ENCODE data around the gene PCSK9. TPM values are rescaled to one million over a fixed set of nuclear protein-coding genes. Genes with fewer than 3 reads are reported as not detected.
A peak's percentile ranks its signal among the peaks of the same experiment; 100 is the strongest.

The PCSK9 gene
- total RNA-seq, 1 donor from 2014 or later: 6.8 TPM

DNA sequence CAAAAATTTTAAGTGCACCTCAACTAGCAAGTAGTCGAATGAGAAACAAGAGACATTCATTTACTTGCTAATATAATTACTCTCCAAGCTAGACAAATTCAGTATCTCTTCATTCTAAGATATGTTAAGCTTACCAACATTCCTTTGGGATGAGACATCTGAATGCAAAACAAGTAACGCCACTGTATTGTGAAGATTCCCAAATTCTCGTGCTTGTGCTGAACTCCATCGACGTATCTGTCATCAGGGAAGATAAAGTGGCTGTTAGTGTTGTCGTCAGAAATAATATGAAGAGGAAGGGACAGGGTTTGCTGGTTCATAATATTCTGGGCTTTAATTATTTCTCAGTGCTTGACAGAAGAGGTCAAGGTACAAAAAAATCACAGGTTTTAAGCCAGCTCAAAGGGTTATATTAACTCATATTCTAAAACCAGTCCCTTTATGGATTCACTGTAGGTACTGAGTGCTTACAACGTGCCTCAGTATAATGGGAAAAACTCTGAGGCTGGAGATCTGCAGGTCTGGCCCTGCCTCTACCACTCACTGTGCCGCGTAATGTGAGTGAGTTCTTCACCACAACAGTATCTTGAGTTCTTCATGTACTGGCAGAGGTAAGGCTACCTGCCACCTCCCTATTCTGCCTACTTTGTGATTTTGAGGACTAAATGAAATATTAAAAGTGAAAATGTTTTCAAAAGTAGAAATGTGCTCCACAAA lies 42.0 kb downstream of the PCSK9 start:
- Mint-ChIP-seq H3K4me3 (ENCODE audit: unreplicated experiment) (no peak overlapping the region), H3K27ac (ENCODE audit: unreplicated experiment) (no peak overlapping the region), H3K36me3 (ENCODE audit: low read depth, unreplicated experiment) (peaks cover 17% of the 10 kb centered on the region), H3K4me1 (ENCODE audit: unreplicated experiment) (no peaks in the 10 kb centered on the region), H3K27me3 (ENCODE audit: unreplicated experiment) (peaks cover 2% of the 10 kb centered on the region), H3K9me3 (ENCODE audit: unreplicated experiment) (no peaks in the 10 kb centered on the region)
- TF ChIP-seq, protein P1, sequence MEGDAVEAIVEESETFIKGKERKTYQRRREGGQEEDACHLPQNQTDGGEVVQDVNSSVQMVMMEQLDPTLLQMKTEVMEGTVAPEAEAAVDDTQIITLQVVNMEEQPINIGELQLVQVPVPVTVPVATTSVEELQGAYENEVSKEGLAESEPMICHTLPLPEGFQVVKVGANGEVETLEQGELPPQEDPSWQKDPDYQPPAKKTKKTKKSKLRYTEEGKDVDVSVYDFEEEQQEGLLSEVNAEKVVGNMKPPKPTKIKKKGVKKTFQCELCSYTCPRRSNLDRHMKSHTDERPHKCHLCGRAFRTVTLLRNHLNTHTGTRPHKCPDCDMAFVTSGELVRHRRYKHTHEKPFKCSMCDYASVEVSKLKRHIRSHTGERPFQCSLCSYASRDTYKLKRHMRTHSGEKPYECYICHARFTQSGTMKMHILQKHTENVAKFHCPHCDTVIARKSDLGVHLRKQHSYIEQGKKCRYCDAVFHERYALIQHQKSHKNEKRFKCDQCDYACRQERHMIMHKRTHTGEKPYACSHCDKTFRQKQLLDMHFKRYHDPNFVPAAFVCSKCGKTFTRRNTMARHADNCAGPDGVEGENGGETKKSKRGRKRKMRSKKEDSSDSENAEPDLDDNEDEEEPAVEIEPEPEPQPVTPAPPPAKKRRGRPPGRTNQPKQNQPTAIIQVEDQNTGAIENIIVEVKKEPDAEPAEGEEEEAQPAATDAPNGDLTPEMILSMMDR (IDR thresholded peaks at IDR 0.05; ENCODE audit: unreplicated experiment): no peak
- no peak for DNase-seq (ENCODE audit: low spot score)

- H3K4me1 Mint-ChIP-seq (ENCODE audit: unreplicated experiment): no peaks in the 10 kb centered on the region
- TF ChIP-seq, protein P1 (IDR thresholded peaks at IDR 0.05; ENCODE audit: unreplicated experiment): no peak
- no peak overlapping the region for H3K4me3 Mint-ChIP-seq (ENCODE audit: unreplicated experiment)
- H3K9me3 Mint-ChIP-seq (ENCODE audit: unreplicated experiment): no peaks in the 10 kb centered on the region
- H3K27me3 Mint-ChIP-seq (ENCODE audit: unreplicated experiment): peaks cover 2% of the 10 kb centered on the region
- peaks cover 18% of the 10 kb centered on the region for H3K36me3 Mint-ChIP-seq (ENCODE audit: low read depth, unreplicated experiment)
- H3K27ac Mint-ChIP-seq (ENCODE audit: unreplicated experiment): no peak overlapping the region
- DNase-seq (ENCODE audit: low spot score): no peak
These were observed 42.6 kb downstream of the PCSK9 start for GRCh38 chr1:55081905-55082296.

DNA sequence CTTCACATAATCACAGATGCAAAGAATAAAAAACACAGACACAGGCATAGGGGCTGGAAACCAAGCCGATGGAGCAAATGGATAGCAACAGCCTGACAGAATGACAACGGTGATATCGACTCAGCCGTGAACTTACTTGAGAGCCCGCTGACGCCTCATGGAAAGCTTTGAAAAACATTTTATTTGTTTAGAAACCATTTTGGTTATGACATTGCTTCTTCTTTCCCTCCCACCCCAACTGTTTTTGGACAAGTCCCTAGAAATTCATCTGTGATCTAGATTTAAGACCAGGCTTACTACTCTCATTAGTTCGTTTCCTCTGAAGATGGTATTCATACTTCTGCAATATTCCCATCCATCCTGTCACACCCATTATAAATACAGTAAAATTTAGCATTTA lies 44.9 kb downstream of the PCSK9 start:
- no peak for DNase-seq (ENCODE audit: low spot score)
- H3K27me3 Mint-ChIP-seq (ENCODE audit: unreplicated experiment): no peaks in the 10 kb centered on the region
- H3K9me3 Mint-ChIP-seq (ENCODE audit: unreplicated experiment): no peaks in the 10 kb centered on the region
- H3K4me3 Mint-ChIP-seq (ENCODE audit: unreplicated experiment): no peak overlapping the region
- H3K27ac Mint-ChIP-seq (ENCODE audit: unreplicated experiment): no peak overlapping the region
- peaks cover 5% of the 10 kb centered on the region for H3K4me1 Mint-ChIP-seq (ENCODE audit: unreplicated experiment)
- TF ChIP-seq, protein P1 (IDR thresholded peaks at IDR 0.05; ENCODE audit: unreplicated experiment): no peak
- H3K36me3 Mint-ChIP-seq (ENCODE audit: low read depth, unreplicated experiment): peaks cover 32% of the 10 kb centered on the region

DNA sequence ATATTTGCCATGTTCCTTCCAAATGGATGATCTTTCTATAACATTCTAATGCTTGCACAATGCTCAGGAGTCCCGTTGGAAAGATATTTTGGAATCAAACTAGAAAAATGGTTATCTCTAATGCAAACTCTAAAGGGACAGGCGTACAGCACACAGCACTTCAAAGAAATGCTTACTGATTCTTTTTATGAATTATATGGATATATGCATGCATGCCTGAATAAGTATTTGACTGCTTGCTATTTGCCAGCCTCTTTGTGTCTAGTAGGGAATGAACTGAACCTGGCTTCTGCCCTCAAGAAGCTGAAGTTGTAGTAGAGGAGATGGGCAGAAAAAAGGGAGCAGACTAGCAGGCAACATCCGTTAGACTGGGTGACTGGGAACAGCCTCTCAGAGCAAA lies 48.1 kb downstream of the PCSK9 start:
- TF ChIP-seq, protein P1 (IDR thresholded peaks at IDR 0.05; ENCODE audit: unreplicated experiment): no peak

DNA sequence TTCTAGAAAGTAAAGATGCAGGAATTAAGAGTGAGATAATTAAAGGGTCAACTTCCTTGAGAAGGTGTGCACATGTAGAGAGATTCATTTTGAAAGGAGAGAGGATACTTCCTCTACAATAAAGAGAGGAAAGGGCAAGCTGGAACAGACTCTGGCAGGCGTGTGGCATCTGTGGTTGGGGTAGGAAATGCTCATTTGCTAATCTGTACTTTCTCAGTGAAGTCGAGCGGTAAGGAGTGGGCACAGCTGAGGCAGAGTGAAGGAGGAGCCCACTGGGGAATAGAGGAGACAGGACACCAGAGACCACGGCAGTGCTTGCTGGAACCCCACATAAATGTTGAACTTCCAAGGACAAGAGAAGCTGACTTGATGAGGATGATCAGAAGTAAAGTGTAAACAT lies 49.1 kb downstream of the PCSK9 start:
- no peaks in the 10 kb centered on the region for H3K9me3 Mint-ChIP-seq (ENCODE audit: unreplicated experiment)
- no peak overlapping the region for H3K4me3 Mint-ChIP-seq (ENCODE audit: unreplicated experiment)
- peaks cover 41% of the 10 kb centered on the region for H3K36me3 Mint-ChIP-seq (ENCODE audit: low read depth, unreplicated experiment)
- H3K4me1 Mint-ChIP-seq (ENCODE audit: unreplicated experiment): peaks cover 5% of the 10 kb centered on the region
- no peaks in the 10 kb centered on the region for H3K27me3 Mint-ChIP-seq (ENCODE audit: unreplicated experiment)
- TF ChIP-seq, protein P1 (IDR thresholded peaks at IDR 0.05; ENCODE audit: unreplicated experiment): no peak
- DNase-seq (ENCODE audit: low spot score): no peak
- peak overlapping the region; percentile 1 for H3K27ac Mint-ChIP-seq (ENCODE audit: unreplicated experiment)

More for the DNA sequence above, 48.1 kb downstream of the PCSK9 start:
- no peaks in the 10 kb centered on the region for H3K27me3 Mint-ChIP-seq (ENCODE audit: unreplicated experiment)
- H3K4me1 Mint-ChIP-seq (ENCODE audit: unreplicated experiment): peaks cover 5% of the 10 kb centered on the region
- H3K9me3 Mint-ChIP-seq (ENCODE audit: unreplicated experiment): no peaks in the 10 kb centered on the region
- H3K36me3 Mint-ChIP-seq (ENCODE audit: low read depth, unreplicated experiment): peaks cover 38% of the 10 kb centered on the region
- H3K27ac Mint-ChIP-seq (ENCODE audit: unreplicated experiment): no peak overlapping the region
- no peak for DNase-seq (ENCODE audit: low spot score)
- H3K4me3 Mint-ChIP-seq (ENCODE audit: unreplicated experiment): no peak overlapping the region
